ENCODE measurements around the gene TMCO2. TPM values are rescaled to one million over a fixed set of nuclear protein-coding genes. Genes with fewer than 3 reads are reported as not detected.

Gene TMCO2
- total and polyA plus RNA-seq, 8 donors, result 0.55 TPM; not detected in 7

- TF ChIP-seq, protein P1, sequence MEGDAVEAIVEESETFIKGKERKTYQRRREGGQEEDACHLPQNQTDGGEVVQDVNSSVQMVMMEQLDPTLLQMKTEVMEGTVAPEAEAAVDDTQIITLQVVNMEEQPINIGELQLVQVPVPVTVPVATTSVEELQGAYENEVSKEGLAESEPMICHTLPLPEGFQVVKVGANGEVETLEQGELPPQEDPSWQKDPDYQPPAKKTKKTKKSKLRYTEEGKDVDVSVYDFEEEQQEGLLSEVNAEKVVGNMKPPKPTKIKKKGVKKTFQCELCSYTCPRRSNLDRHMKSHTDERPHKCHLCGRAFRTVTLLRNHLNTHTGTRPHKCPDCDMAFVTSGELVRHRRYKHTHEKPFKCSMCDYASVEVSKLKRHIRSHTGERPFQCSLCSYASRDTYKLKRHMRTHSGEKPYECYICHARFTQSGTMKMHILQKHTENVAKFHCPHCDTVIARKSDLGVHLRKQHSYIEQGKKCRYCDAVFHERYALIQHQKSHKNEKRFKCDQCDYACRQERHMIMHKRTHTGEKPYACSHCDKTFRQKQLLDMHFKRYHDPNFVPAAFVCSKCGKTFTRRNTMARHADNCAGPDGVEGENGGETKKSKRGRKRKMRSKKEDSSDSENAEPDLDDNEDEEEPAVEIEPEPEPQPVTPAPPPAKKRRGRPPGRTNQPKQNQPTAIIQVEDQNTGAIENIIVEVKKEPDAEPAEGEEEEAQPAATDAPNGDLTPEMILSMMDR (IDR thresholded peaks at IDR 0.05), result no peak
- Histone ChIP-seq H3K9me3 (no peaks in the 10 kb centered on the region), H3K27ac (no peak overlapping the region), H3K36me3 (peaks cover 0 to 25% of the 10 kb centered on the region in 2 donors), H3K27me3 (no peaks in the 10 kb centered on the region), H3K4me3 (no peak overlapping the region), H3K4me1 (no peaks in the 10 kb centered on the region)
- ATAC-seq (no peak), DNase-seq (no peak)
- intact Hi-C loops (cut with DNase I), result no loop called here
Measured at GRCh38 chr1:40221977-40222772, 25.6 kb upstream of the TMCO2 start.

GRCh38 chr1:40224040-40224439 lies 23.7 kb upstream of the TMCO2 start:
- Histone ChIP-seq H3K27me3 (no peaks in the 10 kb centered on the region), H3K36me3 (peaks cover 0 to 40% of the 10 kb centered on the region in 2 donors), H3K9me3 (no peaks in the 10 kb centered on the region), H3K4me1 (no peaks in the 10 kb centered on the region), H3K27ac (no peak overlapping the region), H3K4me3 (no peak overlapping the region)
- intact Hi-C loops (cut with DNase I), result no loop called here
- ATAC-seq (no peak), DNase-seq (no peak)
- TF ChIP-seq, protein P1 (IDR thresholded peaks at IDR 0.05), result no peak

DNA sequence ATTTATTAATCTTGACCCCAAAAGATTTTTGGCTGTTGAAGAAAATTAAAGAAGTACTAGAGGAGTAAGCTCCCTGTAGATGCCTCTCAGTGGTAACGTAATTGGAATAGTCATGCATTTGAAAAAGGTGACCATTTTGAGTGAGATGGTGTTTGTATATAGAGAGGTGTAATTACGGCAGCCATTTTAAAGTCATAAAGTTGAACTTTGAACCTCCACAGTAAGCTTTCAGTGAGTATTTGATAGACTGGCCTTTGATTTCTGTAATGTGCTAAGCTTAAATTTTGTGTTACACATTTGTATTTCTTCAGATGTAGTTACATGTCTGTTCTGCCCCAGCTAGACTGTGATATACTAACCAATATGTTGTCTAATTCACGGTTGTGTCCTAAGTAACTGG lies 21.5 kb upstream of the TMCO2 start:
- Histone ChIP-seq H3K27ac (no peak overlapping the region), H3K27me3 (no peaks in the 10 kb centered on the region), H3K4me3 (no peak overlapping the region), H3K9me3 (no peaks in the 10 kb centered on the region), H3K4me1 (no peaks in the 10 kb centered on the region), H3K36me3 (peaks cover 0 to 59% of the 10 kb centered on the region in 2 donors)
- intact Hi-C loops (cut with DNase I), result no loop called here
- TF ChIP-seq, protein P1 (IDR thresholded peaks at IDR 0.05), result no peak
- DNase-seq, result no peak
- ATAC-seq, result no peak

DNA sequence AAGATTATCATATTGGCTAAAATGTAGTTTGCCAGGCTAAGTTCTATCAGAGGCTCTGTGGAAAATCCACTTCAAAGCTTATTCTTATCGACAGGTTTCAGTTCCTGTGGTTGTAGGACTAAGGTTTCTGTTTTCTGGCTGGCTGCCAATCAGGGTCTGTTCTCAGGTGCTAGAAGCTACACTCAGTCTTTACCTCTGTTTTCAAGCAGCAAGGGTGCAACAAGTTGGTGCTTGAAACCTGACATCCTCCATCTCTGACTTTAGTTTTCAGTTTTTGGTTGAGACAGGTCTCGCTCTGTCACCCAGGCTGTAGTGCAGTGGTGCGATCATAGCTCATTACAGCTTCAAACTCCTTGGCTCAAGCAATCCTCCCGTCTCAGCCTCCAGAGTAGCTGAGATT lies 15.3 kb upstream of the TMCO2 start:
- ATAC-seq (no peak), DNase-seq (no peak)
- TF ChIP-seq, protein P1 (IDR thresholded peaks at IDR 0.05), result no peak
- Histone ChIP-seq H3K9me3 (no peaks in the 10 kb centered on the region), H3K4me1 (no peaks in the 10 kb centered on the region), H3K36me3 (peaks cover 3 to 92% of the 10 kb centered on the region in 2 donors), H3K27ac (no peak overlapping the region), H3K27me3 (no peaks in the 10 kb centered on the region), H3K4me3 (no peak overlapping the region)
- intact Hi-C loops (cut with DNase I), result no loop called here

DNA sequence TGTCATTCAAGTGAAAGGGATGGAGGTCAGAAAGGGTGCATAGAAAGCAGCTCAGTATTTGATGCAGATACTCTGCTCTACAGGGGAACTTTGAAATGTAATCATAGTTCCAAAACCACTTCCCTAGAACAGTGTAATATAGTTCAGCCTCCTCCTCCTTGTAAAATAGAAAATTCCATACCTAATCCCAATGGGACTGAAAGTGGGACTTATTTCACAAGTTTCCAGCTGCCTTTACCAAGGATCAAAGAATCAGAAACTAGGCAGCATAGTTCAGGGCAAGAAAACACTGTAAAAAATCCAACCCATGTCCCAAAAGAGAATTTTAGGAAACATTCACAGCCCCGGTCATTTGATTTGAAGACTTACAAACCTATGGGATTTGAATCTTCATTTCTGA lies 8.1 kb upstream of the TMCO2 start:
- H3K9me3 ChIP-seq, result no peaks in the 10 kb centered on the region
- DNase-seq (no peak), ATAC-seq (no peak)
- no peaks in the 10 kb centered on the region for H3K4me1 ChIP-seq
- H3K36me3 ChIP-seq, result peaks cover 3 to 48% of the 10 kb centered on the region in 2 donors
- no peaks in the 10 kb centered on the region for H3K27me3 ChIP-seq
- H3K4me3 ChIP-seq, result no peak overlapping the region
- H3K27ac ChIP-seq, result no peak overlapping the region
- TF ChIP-seq, protein P1 (IDR thresholded peaks at IDR 0.05), result no peak
- intact Hi-C loops (cut with DNase I), result no loop called here
